ENCODE measurements around the gene FAHD1.
A peak's percentile ranks its signal among the peaks of the same experiment; 100 is the strongest.

FAHD1 gene

GRCh38 chr16:1826691-1827573 lies at the start of gene FAHD1, which contains the start of gene HAGH:
TSS of gene FAHD1 (plus strand) at chr16:1827206. CDS start at chr16:1827239, 33 bp downstream.
TSS of gene HAGH (minus strand) at chr16:1826825. CDS start at chr16:1826787, 38 bp downstream.
- DNase-seq (ENCODE audit: low spot score): peak; percentile 100

- DNase-seq (ENCODE audit: low spot score): no peak
These were observed 49.4 kb upstream of the FAHD1 start for GRCh38 chr16:1777375-1778199.

- no peak for DNase-seq (ENCODE audit: low spot score)
These were observed 48.5 kb upstream of the FAHD1 start for GRCh38 chr16:1778200-1779179.

- no peak for DNase-seq (ENCODE audit: low spot score)
These were observed 47.7 kb upstream of the FAHD1 start for GRCh38 chr16:1779234-1779701.

- no peak for DNase-seq (ENCODE audit: low spot score)
These were observed 47.0 kb upstream of the FAHD1 start for GRCh38 chr16:1779741-1780676.

GRCh38 chr16:1780677-1781072 lies 46.3 kb upstream of the FAHD1 start:
- DNase-seq (ENCODE audit: low spot score): no peak

GRCh38 chr16:1781254-1781653 lies 45.8 kb upstream of the FAHD1 start:
- no peak for DNase-seq (ENCODE audit: low spot score)

- DNase-seq (ENCODE audit: low spot score): peak; percentile 40
These were observed 45.1 kb upstream of the FAHD1 start for GRCh38 chr16:1781758-1782407.

GRCh38 chr16:1782408-1783264 lies 44.4 kb upstream of the FAHD1 start, which contains the start of the genes NUBP2 and SPSB3:
TSS of gene NUBP2 (plus strand) at chr16:1782960. CDS start at chr16:1783021, 61 bp downstream.
TSS of gene SPSB3 (minus strand) at chr16:1782571. CDS start at chr16:1781483, 1,088 bp downstream.
- DNase-seq (ENCODE audit: low spot score): peak; percentile 99

GRCh38 chr16:1784977-1785845 lies 41.8 kb upstream of the FAHD1 start:
- no peak for DNase-seq (ENCODE audit: low spot score)

GRCh38 chr16:1785846-1786170 lies 41.2 kb upstream of the FAHD1 start:
- DNase-seq (ENCODE audit: low spot score): no peak

GRCh38 chr16:1786242-1787055 lies 40.6 kb upstream of the FAHD1 start:
- DNase-seq (ENCODE audit: low spot score): no peak

GRCh38 chr16:1787056-1787321 lies 40.0 kb upstream of the FAHD1 start:
- DNase-seq (ENCODE audit: low spot score): no peak

GRCh38 chr16:1787322-1788094 lies 39.5 kb upstream of the FAHD1 start:
- no peak for DNase-seq (ENCODE audit: low spot score)

GRCh38 chr16:1788095-1788707 lies 38.8 kb upstream of the FAHD1 start:
- no peak for DNase-seq (ENCODE audit: low spot score)

- no peak for DNase-seq (ENCODE audit: low spot score)
These were observed 38.3 kb upstream of the FAHD1 start for GRCh38 chr16:1788708-1789100.
